GM20431 (cell line): Measurements from ENCODE around the gene TYK2.
"Not testable (repeated sequence)": the region's sequence is repeated elsewhere in the genome, so short reads cannot be mapped to it uniquely, and the experiment has no call there.

Source experiments
- in situ Hi-C: fragments of 300-500 bp; cut with MseI, MboI; formaldehyde crosslinking; loops from one replicate; pipeline ENCODE4 v1.15.0; 2020; ENCODE audit warnings: low sequenced_read_pairs; ENCODE audit not compliant: unreplicated experiment

Gene TYK2

DNA sequence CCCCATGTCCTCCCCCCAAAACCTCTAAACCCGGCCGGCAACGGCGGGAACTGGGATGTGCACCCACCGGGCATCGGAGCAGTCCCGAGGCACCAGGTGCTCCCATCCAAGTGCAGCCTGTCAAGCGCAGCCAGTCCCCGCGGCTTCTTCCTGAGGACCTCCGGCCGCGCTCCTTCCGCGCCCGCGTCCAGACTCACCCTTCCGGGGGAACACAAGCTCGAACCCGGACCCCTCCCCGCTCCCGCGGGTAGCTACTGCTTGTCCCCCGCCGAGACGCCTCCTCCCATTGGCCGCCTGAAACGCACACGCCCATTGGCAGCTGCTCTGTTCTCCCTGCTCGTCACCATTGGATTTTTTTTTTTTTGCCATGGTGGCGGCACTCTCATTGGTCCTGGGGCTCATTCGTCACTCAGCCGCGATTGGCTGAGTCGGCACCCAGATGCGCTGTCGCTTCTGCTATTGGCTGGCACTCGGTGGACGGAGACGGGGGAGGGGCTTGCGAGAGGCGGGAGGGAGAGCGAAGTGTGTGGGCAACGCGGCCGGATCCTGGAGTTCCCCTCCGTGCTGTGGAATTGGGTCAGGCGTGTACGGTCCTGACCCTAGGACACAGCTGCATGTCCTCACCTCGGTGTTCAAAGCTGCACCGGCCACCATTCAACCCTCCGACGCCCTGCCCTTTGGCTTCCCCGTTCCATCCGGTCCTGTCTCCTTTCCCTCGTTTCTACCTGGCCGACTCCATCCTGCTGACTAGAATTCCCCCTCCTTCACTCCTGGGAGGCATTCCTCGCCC is at the start of gene TYK2:
TSS of gene TYK2 (minus strand) at position 260 of the 790 bp plus-strand sequence. CDS start 2,166 bp downstream, outside the sequence.
- in situ Hi-C loops, result loop anchor here (5.0 to 25.0 kb wide), 2 partner anchors 108 to 443 kb away; partner anchors contain the start of genes ICAM1 and OLFM2

DNA sequence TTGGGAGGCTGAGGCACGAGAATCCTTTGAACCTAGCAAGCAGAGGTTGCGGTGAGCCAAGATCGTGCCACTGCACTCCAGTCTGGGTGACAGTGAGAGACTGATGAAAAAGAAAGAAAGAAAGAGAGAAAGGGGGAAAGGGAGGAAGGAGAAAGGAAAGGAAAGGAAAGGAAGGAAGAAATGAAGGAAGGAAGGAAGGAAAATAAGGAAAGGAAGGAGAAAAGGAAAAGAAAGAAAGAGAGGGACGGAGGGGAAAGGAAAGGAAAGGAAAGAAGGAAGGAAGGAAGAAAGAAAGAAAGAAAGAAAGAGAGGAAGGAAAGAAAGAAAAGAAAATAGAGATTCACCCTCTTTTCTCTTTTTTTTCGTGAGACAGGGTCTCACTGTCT is 48.6 kb upstream of the TYK2 start:
- in situ Hi-C loops, result no loop called here

DNA sequence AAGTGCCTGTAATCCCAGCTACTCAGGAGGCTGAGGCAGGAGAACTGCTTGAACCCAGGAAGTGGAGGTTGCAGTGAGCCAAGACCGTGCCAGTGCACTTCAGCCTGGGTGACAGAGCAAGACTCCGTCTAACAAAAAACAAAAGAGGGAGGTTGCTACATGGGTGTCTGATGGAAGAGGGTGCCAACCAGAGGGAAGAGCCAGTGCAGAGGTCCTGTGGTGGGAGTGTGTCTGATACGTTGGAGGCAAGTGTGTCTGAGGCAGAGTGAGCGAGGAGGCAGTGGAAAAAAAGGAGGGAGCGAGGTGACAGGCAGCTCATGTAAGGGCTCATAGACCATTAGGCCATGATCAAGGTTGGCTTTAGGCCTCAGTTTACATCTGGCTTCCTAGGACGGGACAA is 46.8 kb upstream of the TYK2 start:
- in situ Hi-C loops, result no loop called here

DNA sequence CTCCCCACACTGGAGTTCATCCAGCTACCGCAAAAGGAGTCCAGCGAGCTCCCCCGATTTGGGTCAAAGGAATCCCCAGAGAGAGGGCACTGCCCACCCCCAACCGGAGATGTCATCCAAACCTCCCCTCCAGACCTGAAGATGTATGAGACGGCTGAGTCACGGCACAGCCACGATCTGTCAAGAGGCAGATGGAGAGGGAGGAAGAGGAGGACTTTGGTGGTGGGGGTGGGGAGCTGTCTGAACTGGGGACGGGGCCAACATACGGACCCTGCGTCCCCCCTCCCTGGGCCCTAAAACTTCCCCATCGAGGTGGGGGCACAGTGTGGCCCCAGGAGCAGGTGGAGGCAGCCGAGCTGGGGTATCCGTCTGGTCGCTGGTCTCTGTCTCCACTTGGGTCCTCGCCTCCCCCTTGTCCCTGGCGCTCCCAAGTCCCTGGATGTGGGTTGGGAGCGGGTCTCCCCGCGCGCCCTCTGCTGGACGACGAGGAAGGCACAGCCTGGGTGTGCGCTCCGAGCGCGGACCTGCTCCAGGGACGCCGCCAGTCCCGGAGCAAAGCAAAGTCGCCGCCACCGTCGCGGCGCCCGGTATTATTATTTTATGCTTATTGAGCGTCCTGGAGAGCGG is 43.8 kb upstream of the TYK2 start:
- in situ Hi-C loops, result no loop called here

DNA sequence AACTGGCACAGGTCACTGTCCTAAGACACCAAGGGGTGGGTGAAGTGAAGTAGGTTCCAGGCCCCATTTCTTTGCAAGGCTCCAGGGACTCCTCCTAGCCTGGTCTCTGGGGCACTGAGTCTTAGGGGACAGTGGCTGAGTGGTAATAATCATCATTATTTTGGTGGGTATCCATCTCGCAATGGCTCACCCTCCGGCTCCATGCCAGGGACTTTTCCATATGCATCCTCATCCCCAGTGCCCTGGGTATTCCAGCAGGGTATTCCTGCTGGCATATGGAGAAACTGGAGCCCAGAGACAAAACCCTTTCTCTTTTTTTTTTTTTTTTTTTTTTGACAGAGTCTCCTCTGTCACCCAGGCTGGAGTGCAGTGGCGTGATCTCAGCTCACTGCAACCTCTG is 42.5 kb upstream of the TYK2 start:
- in situ Hi-C loops, result no loop called here

DNA sequence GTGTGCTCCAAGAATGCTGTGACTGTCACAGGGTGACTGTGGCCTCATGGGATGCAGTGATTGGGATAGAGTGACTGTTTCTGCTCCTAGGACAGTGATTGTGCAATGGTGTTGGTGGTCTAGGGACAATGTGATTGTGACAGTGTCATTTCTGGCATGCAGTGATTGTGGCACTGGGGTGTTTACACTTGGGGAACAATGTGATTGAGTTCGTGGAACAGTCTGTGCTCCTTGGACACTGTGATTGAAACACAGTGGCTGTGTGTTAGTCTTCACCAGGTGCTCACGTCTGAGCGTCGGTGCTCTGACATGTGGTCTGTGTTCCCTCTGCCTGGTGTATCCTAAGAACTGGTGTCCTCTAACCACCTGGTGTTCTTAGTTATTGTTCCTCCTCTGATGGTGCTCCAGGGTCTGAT is 41.7 kb upstream of the TYK2 start:
- in situ Hi-C loops, result no loop called here

DNA sequence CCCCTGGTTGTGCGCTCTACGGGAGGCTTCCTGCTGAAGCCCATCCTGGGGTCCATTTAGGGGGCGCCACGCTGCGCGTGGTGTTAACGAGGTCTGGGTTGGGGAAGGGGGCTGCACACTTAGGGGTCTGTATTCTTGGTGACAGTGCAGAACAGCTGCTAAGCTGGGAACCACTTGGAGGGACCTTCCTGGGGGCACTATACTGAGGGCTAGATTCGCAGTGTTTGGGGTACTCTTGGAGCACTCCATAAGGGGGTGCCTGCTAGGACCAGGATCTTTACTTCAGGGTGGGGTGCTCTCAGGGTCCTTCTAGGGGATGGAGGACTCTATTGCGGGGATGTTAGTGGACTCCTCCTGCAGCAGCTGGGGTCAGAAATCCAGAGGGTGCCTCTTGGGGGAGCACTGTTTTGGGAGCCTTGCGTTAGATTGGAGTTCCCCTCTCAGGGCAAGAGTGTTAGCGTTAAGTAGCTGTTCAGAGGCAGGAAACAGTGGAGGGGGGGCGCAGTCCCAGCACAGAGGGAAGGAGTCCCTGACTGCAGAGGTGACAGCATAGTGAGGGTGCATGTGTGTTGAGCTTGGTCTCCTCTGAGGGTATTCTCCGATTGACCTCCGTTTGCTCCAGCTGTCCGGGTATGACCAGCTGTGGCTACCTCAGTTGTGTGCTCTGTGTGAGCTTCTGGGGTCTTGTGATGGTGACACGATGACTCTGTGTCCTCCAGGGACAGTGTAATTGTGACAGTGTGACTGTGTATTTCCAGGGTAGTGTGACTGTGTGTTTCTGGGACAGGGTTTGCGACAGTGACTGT is 41.1 kb upstream of the TYK2 start:
- in situ Hi-C loops, result no loop called here

DNA sequence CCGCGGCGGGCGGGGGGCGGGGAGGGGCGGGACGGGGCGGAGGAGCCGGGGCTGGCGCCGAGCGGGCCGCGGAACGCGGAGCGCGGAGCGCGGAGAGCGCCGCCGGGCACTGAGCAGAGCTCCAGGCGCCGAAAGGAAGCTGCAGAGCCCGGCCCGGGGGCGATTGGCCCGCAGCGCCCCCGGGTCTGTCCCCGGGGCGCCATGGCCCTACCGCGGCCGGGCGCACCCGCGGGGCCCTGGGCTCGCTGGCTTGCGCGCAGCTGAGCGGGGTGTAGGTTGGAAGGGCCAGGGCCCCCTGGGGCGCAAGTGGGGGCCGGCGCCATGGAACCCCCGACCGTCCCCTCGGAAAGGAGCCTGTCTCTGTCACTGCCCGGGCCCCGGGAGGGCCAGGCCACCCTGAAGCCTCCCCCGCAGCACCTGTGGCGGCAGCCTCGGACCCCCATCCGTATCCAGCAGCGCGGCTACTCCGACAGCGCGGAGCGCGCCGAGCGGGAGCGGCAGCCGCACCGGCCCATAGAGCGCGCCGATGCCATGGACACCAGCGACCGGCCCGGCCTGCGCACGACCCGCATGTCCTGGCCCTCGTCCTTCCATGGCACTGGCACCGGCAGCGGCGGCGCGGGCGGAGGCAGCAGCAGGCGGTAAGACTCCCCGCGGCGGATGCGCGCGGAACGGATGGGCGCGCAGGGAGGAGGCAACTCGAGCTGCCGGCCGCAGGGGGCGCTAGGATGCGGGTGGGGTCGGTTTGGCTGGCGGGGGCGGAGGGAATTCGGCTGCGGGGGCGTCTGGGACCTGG is 40.3 kb upstream of the TYK2 start, which contains the start of gene PDE4A:
TSS of gene PDE4A (plus strand) at position 95 of the 796 bp plus-strand sequence. CDS start at position 322, 227 bp downstream.
- in situ Hi-C loops, result no loop called here

DNA sequence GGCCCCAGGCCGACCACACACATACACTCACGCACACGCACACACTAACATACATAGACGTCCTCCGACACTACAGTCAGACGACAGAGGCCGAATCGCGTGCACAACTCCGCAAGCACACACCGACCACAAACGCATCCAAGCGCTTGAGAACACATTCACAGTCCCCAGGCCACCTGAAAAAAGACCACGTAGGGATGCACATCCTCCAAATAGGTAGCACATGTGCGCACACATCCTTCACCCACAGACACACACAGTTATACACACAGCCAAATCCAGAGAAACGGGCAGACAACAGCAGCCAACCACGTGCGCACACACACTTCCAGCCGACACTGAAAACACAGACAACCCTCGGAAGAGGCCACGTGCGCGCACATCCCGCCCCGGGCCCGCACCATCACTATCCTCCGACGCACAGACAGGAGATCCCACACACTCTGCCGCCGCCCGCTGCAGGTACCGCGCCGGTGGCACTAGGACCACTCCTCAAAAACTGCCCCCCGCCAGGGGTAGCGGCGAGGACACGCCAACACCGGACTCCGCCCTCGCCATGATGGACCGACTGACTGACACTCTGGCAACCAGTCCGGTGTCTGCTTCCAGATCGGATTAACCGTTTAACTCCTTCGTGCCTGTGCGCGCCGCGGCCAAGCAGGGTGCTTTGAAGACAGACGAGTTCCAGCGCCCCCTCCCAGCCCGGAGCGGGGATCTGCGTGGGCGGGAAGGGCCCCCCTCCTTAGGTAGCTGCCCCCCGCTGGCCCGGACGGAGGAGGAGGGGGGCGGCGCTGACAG is 39.5 kb upstream of the TYK2 start:
- in situ Hi-C loops, result no loop called here

DNA sequence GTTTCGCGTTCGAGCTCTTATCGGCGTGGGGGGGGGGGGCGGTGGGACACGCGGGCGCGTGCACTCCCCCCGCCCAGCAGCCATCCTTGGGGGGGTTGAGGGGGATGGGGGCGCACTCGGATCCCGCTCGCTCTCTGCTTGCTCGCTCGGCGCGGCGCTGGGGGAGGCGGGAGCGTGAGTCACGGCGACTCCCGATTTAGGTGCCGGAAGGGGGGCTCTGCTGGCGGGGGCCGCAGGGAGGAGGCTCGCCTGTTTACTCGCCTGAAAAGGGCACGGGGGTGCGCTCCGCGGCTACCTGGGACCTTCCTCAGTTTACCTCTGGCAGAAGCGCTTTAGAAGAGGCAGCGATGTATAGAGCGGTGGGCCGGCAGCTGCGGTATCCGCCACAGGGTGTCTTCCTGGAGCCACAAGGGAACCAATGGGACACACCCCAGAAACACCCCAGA is 38.9 kb upstream of the TYK2 start:
- in situ Hi-C loops, result no loop called here

DNA sequence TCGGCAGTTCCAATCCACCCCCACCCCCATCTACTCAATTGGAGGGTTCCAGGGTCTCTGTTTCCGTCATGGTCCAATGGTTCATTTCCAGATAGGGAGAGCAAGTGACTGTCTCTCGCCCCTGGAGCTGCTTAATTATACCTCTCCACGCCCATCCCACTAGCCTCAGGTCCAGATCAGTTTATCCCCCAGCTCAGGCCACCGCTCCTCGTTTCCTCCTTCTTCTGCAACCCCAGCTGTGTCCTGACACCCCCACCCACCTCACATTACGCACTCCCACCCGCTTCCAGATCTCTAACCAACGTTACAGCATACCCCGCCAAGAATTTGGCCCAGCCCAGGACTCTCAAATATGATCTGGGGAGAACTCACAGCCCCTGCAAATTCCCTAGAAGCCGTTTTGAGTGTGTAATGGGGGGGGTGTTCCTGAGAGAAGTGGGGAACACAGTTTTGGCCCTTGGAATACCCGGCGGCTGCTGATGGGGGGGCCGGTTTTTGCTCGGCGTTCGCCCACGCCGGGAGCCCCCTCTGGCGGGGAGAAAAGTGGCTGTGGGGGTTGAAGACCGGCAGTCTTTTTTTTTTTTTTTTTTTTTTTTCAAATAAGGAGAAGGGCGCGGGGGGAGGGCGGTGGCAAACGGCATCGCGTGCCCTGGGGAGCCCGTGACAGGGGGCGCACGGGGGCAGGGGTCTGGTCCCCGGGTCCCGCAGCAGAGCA is 38.3 kb upstream of the TYK2 start:
- in situ Hi-C loops, result no loop called here

DNA sequence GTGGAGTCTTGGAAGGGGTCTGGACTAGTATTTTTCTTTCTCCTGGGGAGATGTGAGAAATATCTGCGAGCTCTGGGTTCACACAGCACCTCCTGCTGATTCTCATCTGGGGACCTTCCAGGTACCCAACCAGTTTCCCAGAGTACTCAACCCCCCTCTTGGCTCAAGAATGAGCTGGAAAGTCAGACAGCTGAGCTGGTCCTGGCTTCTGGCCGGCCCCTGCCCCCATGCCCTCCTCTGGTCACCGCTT is 37.8 kb upstream of the TYK2 start:
- in situ Hi-C loops, result no loop called here

DNA sequence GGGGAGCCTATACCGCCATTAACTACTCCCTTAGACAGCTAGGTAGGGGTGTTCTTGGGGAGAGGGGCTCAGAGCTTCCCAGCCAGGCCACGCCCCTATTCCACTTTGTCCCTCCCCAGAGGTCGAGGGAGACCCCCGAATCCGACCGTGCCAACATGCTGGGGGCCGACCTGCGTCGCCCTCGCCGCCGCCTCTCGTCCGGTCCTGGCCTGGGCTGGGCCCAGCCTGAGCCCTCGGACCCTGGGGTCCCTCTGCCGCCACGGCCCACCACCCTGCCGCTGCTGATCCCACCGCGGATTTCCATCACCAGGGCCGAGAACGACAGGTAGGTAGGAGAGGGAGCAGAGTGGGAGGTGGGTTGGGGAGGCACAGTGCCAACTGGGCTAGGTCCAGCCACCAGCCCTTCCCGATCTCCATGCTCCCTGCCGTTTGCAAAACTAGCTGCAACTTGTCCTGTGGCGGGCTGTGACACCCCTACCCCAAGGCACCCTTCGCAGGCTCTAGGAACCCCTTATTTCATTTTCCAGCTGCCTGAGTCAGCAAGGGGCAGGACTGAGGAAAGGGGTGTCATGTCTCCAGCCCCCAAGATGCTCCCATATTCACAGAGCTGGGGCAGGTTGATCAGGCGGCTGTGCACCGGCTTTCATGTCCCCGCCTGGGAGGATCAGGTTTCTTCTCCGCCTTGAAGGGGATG is 37.3 kb upstream of the TYK2 start:
- in situ Hi-C loops, result no loop called here

DNA sequence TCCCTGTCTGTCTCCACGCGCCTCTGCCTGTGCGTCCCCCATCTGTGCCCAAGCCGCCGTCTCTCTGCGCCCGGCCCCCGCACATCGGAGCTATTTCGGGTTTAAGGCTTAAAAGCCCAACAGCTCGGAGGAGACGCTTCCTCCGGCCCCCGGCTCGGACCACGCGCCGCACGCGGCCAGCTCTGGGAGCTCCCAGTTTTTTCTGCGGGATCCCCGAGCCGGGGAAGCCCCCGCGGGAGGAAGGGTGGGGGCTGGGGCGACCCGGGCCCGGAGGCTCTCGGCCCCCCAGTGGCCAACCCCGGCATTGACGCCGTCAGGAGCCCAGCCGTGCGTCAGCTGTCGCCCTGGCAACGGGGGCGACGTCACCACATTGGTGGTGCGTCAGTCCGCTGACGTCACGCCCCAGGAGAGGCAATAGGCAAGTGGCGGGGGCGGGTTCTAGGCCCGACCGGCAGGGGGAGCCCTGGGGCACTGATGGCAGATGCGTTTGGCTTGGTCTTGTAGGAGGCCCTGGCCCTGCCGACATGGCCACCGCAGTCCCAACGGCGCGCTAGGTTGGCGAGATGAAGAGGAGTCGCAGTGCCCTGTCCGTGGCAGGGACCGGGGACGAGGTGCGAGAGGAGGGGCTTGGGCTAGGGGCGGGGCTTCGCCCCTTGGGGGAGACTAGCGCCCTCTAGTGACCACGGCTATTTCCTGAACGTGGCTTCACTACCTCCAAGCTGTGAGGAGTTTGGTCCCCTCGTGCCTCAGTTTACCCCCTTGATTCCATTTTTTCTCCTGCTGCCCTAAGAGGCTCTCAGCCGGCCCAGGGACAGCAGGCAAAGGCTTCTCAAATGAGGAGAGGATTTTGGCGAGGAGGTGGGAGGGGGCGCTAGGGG is 36.2 kb upstream of the TYK2 start:
- in situ Hi-C loops, result no loop called here

DNA sequence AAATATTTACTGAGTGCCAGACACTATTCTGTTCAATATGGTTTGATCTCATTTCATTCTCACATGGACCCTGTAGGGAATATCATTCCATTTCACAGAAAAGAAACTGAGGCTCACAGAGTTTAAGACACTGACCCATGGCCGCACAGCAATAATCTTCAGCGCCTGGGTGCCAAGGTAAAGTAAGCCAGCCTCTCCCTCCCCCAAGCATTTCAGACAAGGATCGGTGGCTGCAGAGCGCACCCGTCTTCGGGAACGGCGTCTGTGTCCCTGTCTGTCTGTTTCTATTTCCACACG is 35.7 kb upstream of the TYK2 start:
- in situ Hi-C loops, result no loop called here

DNA sequence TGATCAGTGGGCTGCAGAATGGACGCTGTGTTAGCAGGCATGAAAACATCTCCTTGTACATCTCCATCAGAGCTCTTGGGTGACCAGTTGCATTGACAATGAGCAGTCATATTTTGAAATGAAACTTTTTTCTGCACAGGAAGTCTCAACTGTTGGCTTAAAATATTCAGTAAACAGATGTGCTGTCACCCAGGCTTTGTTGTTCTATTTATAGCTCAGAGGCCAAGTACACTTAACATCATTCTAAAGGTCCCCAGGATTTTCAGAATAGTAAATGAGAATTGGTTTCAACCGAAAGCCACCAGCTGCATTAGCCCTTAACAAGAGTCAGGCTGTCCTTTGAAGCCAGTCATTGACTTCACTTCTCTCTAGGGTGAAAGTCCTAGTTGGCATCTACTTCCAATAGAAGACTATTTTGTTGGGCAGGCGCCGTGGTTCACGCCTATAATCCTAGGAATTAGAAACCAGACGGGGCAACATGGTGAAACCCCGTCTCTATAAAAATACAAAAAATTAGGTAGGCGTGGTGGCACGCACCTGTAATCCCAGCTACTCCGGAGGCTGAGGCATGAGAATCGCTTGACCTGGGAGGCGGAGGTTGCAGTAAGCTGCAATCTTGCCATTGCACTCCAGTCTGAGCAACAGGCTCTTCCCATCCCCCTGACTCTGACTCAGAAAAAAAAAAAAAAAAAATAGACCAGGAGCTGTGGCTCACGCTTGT is 32.0 kb upstream of the TYK2 start:
- in situ Hi-C loops, result no loop called here

DNA sequence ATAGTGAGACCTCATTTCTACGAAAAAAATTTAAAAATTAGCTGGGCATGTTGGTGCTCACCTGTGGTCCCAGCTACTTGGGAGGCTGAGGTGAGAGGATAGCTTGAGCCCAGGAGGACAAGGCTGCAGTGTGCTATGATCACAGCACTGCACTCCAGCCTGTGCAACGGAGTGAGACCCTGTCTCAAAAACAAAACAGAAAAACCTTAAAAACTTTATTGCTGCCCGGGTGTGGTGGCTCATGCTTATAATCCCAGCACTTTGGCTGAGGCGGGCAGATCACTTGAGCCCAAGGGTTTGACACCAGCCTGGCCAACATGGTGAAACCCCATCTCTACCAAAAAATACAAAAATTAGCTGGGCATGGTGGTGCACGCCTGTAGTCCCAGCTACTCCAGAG is 30.9 kb upstream of the TYK2 start:
- in situ Hi-C loops, result not testable (repeated sequence)
